ENCODE results near the gene LIN54. TPM values are rescaled to one million over a fixed set of nuclear protein-coding genes. Genes with fewer than 3 reads are reported as not detected.

LIN54 gene
- total and polyA plus RNA-seq, 8 donors: 1.1 to 5.7 (median 3.1) TPM

GRCh38 chr4:82900411-82901182 is 110.0 kb downstream of the LIN54 start, which contains the start of gene THAP9:
THAP9 (plus strand) TSS chr4:82900735; CDS start chr4:82900803, 68 bp downstream.
- Histone ChIP-seq H3K4me1 (peaks cover 8 to 23% (median 17%) of the 10 kb centered on the region in 3 donors), H3K9me3 (no peaks in the 10 kb centered on the region), H3K4me3 (peak within 1 kb of the TSS; percentile 44 to 76 (median 58)), H3K27me3 (no peaks in the 10 kb centered on the region), H3K27ac (peak within 1 kb of the TSS; percentile 99 to 100 (median 99)), H3K36me3 (no peaks in the 10 kb centered on the region)
- intact Hi-C loops (cut with DNase I): no loop called here
- peak; percentile 93 to 96 (median 95) for ATAC-seq
- TF ChIP-seq CTCF (IDR thresholded peaks at IDR 0.05): no peak
- WGBS, 2 donors: 0% methylated on average over 54 to 67 of the region's 67 CpGs
- peak; percentile 91 to 98 (median 97) for DNase-seq
- FAIRE-seq: peak; percentile 91

GRCh38 chr4:82900066-82900410 is 110.6 kb downstream of the LIN54 start:
- 0% methylated on average over 14 of the region's 14 CpGs for WGBS, 2 donors
- H3K27me3 ChIP-seq: no peaks in the 10 kb centered on the region
- H3K4me3 ChIP-seq: peak overlapping the region; percentile 43 to 76 (median 58)
- peak overlapping the region; percentile 99 to 100 (median 99) for H3K27ac ChIP-seq
- DNase-seq (no peak), FAIRE-seq (no peak), ATAC-seq (peak; percentile 10 to 25 (median 18))
- H3K9me3 ChIP-seq: no peaks in the 10 kb centered on the region
- H3K36me3 ChIP-seq: peaks cover 0 to 3% (median 0%) of the 10 kb centered on the region in 3 donors
- H3K4me1 ChIP-seq: peaks cover 8 to 23% (median 15%) of the 10 kb centered on the region in 3 donors
- TF ChIP-seq CTCF (IDR thresholded peaks at IDR 0.05): no peak
- intact Hi-C loops (cut with DNase I): no loop called here

GRCh38 chr4:82899374-82900065 is 111.1 kb downstream of the LIN54 start:
- Histone ChIP-seq H3K27me3 (no peaks in the 10 kb centered on the region), H3K4me3 (peak overlapping the region; percentile 43 to 76 (median 58)), H3K4me1 (peaks cover 8 to 23% (median 13%) of the 10 kb centered on the region in 3 donors), H3K36me3 (peaks cover 0 to 5% (median 0%) of the 10 kb centered on the region in 3 donors), H3K9me3 (no peaks in the 10 kb centered on the region), H3K27ac (peak overlapping the region; percentile 99 to 100 (median 99))
- 1% methylated on average over 4 of the region's 4 CpGs for WGBS, 2 donors
- TF ChIP-seq CTCF (IDR thresholded peaks at IDR 0.05): no peak
- DNase-seq (no peak), FAIRE-seq (no peak), ATAC-seq (peak in 1 of 4 donors; percentile 0)
- intact Hi-C loops (cut with DNase I): no loop called here

- WGBS, 2 donors: 21 to 22% methylated on average over 7 of the region's 7 CpGs
- peak in 3 of 6 donors; percentile 44 to 59 (median 48) for DNase-seq
- peak overlapping the region in 3 of 4 donors; percentile 18 to 100 (median 99) for H3K27ac ChIP-seq
- peak overlapping the region in 3 of 4 donors; percentile 49 to 76 (median 68) for H3K4me3 ChIP-seq
- peaks cover 8 to 23% (median 13%) of the 10 kb centered on the region in 3 donors for H3K4me1 ChIP-seq
- no peaks in the 10 kb centered on the region for H3K9me3 ChIP-seq
- FAIRE-seq: peak; percentile 65
- H3K27me3 ChIP-seq: no peaks in the 10 kb centered on the region
- intact Hi-C loops (cut with DNase I): no loop called here
- H3K36me3 ChIP-seq: peaks cover 0 to 8% (median 5%) of the 10 kb centered on the region in 3 donors
- TF ChIP-seq CTCF (IDR thresholded peaks at IDR 0.05): peak in 2 of 4 donors; percentile 31
- peak; percentile 13 to 45 (median 34) for ATAC-seq
These were observed 112.0 kb downstream of the LIN54 start for GRCh38 chr4:82898322-82899243.

Measured in pancreas (tissue), 10 donors.